Measurements from ENCODE around the gene ZDHHC11. TPM values are rescaled to one million over a fixed set of nuclear protein-coding genes. Genes with fewer than 3 reads are reported as not detected.

The ZDHHC11 gene
- total and polyA plus RNA-seq, 3 donors from 2014 or later = 22.9 to 39.7 (median 37.2) TPM

DNA sequence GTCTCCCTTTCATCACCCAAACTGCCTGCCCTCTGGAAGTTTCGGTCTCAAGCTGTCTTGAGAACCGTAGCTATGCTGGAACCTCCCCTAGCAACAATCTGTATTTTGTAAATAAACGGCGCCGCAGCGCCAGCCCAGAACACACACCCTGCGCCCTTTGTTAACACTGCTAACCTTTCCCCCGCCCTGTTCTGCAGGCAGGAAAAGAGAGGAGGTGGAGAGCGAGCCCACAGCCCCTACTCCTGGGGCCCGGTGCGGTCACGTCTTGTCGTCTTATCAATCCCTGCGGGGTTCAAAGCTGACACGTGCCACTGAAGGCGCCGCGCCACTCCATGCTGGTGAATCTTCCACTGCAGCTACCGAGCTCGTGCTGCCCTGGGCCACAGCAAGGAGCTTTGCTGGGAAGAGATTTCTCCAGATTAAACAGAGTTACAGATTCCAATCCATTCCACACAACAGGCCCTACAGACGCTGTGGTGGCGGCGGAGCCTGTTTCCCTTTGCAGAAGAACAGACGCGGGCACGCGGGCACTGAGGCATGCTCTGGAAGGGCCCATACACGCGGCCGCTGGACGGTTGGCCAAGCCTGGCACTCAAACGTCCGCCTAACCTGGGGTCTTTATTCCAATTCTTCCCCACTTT is 91.6 kb downstream of the ZDHHC11 start:
- Histone ChIP-seq H3K27me3 (no peaks in the 10 kb centered on the region), H3K36me3 (ENCODE audit: low read depth, missing control alignments) (no peaks in the 10 kb centered on the region), H3K4me3 (no peak overlapping the region), H3K4me1 (no peaks in the 10 kb centered on the region), H3K9me3 (no peaks in the 10 kb centered on the region), H3K27ac (no peak overlapping the region)
- TF ChIP-seq, protein P1, sequence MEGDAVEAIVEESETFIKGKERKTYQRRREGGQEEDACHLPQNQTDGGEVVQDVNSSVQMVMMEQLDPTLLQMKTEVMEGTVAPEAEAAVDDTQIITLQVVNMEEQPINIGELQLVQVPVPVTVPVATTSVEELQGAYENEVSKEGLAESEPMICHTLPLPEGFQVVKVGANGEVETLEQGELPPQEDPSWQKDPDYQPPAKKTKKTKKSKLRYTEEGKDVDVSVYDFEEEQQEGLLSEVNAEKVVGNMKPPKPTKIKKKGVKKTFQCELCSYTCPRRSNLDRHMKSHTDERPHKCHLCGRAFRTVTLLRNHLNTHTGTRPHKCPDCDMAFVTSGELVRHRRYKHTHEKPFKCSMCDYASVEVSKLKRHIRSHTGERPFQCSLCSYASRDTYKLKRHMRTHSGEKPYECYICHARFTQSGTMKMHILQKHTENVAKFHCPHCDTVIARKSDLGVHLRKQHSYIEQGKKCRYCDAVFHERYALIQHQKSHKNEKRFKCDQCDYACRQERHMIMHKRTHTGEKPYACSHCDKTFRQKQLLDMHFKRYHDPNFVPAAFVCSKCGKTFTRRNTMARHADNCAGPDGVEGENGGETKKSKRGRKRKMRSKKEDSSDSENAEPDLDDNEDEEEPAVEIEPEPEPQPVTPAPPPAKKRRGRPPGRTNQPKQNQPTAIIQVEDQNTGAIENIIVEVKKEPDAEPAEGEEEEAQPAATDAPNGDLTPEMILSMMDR (IDR thresholded peaks at IDR 0.05) = no peak
- no peak for TF ChIP-seq POLR2A (IDR thresholded peaks at IDR 0.05)
- WGBS, 2 donors = 56 to 61% methylated on average over 33 of the region's 33 CpGs
- intact Hi-C loops (cut with DNase I; ENCODE audit: low total_unique reads) = no loop called here
- DNase-seq = no peak

GRCh38 chr5:758698-759053 is 92.1 kb downstream of the ZDHHC11 start:
- Histone ChIP-seq H3K4me1 (no peaks in the 10 kb centered on the region), H3K9me3 (no peaks in the 10 kb centered on the region), H3K27me3 (no peaks in the 10 kb centered on the region), H3K27ac (no peak overlapping the region), H3K36me3 (ENCODE audit: low read depth, missing control alignments) (no peaks in the 10 kb centered on the region), H3K4me3 (no peak overlapping the region)
- 82 to 86% methylated on average over 15 of the region's 15 CpGs for WGBS, 2 donors
- no peak for TF ChIP-seq POLR2A (IDR thresholded peaks at IDR 0.05)
- TF ChIP-seq, protein P1 (IDR thresholded peaks at IDR 0.05) = no peak
- intact Hi-C loops (cut with DNase I; ENCODE audit: low total_unique reads) = no loop called here
- DNase-seq = no peak

DNA sequence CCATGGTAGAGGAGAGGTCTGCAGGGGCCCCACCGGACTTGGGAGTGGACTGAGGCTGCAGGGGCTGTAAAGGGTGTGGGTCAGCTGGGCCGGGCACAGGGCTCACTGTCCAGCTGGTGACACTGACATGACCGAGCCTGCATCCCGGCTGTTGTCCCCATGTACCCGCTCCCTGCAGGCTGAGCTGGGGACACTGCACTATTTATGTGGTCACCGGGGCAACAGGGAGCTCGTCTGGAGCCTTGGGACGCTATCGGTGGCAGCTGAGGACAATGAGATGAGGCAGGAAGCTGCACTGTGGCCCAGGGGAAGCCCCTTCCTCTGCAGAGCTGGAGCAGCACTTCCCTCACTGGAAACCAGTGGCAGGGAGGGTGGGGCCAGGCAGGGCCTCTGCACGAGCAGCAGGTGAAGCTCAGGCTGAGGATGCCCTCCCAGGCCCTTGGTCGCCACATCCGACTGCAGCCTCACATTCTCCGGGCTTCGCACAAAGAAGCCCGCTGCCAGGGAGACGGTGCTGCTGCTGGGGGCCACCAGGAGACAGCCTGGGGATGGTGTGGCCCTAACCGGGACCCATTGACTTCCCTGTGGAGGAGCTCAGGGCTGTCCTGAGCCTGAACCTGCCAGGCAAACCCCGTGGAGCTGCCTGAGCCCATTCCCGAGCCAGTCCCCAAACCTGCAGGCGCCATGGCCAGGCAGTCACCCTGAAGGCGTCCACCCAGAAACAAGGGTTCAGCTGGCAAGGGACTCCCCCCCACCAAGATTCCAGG is 92.7 kb downstream of the ZDHHC11 start:
- H3K4me3 ChIP-seq = no peak overlapping the region
- no peak overlapping the region for H3K27ac ChIP-seq
- H3K27me3 ChIP-seq = no peaks in the 10 kb centered on the region
- H3K9me3 ChIP-seq = no peaks in the 10 kb centered on the region
- DNase-seq = no peak
- 84 to 91% methylated on average over 18 to 21 of the region's 21 CpGs for WGBS, 2 donors
- no peak for TF ChIP-seq POLR2A (IDR thresholded peaks at IDR 0.05)
- TF ChIP-seq, protein P1 (IDR thresholded peaks at IDR 0.05) = no peak
- intact Hi-C loops (cut with DNase I; ENCODE audit: low total_unique reads) = no loop called here
- H3K36me3 ChIP-seq (ENCODE audit: low read depth, missing control alignments) = no peaks in the 10 kb centered on the region
- H3K4me1 ChIP-seq = no peaks in the 10 kb centered on the region

DNA sequence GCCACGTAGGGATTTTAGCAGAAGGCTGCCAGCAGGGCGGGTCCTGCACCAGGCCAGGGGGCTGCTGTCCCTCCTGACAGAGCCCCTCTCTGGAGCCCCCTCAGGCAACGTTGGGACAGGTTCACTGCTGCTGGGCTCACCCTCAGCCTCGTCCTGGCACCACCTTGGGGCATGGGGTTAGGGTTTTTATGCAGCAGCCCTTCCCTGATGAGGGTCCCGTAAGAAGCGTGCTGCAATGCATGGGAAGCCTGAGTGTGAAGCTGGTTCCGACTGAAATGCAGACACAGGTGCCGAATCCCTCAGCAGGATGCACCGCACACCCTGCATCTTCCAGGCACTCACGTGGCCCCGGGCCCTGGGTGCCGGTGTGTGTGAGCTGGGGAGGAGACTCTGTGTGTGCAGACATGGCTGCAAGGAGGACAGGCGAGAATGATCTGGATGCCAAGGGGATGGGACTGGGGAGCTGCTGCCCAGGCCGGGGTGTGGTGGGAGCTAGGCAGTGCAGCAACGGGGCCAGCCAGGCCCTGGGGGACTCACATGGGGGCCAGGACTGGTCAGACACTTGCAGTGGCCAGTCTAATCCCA is 93.3 kb downstream of the ZDHHC11 start:
- no peaks in the 10 kb centered on the region for H3K27me3 ChIP-seq
- no peaks in the 10 kb centered on the region for H3K36me3 ChIP-seq (ENCODE audit: low read depth, missing control alignments)
- H3K4me3 ChIP-seq = no peak overlapping the region
- 76 to 81% methylated on average over 15 of the region's 15 CpGs for WGBS, 2 donors
- no peak for DNase-seq
- no peak overlapping the region for H3K27ac ChIP-seq
- H3K4me1 ChIP-seq = no peaks in the 10 kb centered on the region
- no peaks in the 10 kb centered on the region for H3K9me3 ChIP-seq
- TF ChIP-seq, protein P1 (IDR thresholded peaks at IDR 0.05) = no peak
- TF ChIP-seq POLR2A (IDR thresholded peaks at IDR 0.05) = no peak
- intact Hi-C loops (cut with DNase I; ENCODE audit: low total_unique reads) = no loop called here
